ENCODE results near the gene BDP1. TPM values are rescaled to one million over a fixed set of nuclear protein-coding genes. Genes with fewer than 3 reads are reported as not detected.

BDP1 gene
- total and polyA plus RNA-seq, 2 donors from 2014 or later = 5.1 to 27.6 TPM

DNA sequence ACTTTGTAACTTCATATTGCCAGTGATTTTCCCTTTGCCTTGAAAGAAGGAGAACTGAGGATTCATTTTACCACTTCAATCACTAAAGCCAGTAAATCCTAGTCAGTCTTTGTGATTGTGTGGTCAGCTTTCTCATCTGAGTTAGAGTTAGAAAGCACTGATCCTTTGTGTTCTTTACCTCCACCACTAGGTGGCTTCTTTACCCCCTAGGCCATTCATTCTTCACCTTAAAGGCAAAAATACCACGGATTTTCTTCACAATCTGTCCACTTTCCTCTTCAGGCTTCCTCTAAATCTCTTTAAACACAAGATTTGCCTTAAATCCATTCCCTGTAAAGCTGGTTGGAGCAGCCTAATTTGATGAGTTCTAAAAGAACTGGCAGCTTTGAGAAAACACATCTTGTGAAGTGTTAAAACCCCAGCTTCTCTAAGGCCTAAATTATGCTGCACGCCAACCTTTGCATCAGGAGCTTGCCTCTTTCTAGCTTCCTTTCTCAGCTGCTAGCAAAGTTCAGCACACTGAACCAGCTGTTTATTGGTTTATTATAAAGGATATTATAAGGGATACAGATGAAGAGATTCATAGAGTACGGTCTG lies 20.4 kb downstream of the BDP1 start:
- peaks cover 0 to 15% (median 5%) of the 10 kb centered on the region in 3 donors for H3K36me3 ChIP-seq (ENCODE audit: control insufficient read depth in 2 of 3, insufficient read depth in 3 of 3, low read length in 3 of 3)
- FAIRE-seq = no peak

GRCh38 chr5:71481441-71481840 lies 26.0 kb downstream of the BDP1 start:
- peaks cover 2 to 13% (median 8%) of the 10 kb centered on the region in 3 donors for H3K36me3 ChIP-seq (ENCODE audit: control insufficient read depth in 2 of 3, insufficient read depth in 3 of 3, low read length in 3 of 3)
- H3K27ac ChIP-seq (ENCODE audit: low read depth in 2 of 2, low read length in 2 of 2) = no peak overlapping the region
- FAIRE-seq (no peak), DNase-seq (no peak)
- H3K27me3 ChIP-seq (ENCODE audit: control insufficient read depth, insufficient read depth, low read length) = no peaks in the 10 kb centered on the region
- intact Hi-C loops (cut with DNase I) = no loop called here
- H3K4me3 ChIP-seq (ENCODE audit: low read length in 3 of 3) = no peak overlapping the region
- TF ChIP-seq, protein P1, sequence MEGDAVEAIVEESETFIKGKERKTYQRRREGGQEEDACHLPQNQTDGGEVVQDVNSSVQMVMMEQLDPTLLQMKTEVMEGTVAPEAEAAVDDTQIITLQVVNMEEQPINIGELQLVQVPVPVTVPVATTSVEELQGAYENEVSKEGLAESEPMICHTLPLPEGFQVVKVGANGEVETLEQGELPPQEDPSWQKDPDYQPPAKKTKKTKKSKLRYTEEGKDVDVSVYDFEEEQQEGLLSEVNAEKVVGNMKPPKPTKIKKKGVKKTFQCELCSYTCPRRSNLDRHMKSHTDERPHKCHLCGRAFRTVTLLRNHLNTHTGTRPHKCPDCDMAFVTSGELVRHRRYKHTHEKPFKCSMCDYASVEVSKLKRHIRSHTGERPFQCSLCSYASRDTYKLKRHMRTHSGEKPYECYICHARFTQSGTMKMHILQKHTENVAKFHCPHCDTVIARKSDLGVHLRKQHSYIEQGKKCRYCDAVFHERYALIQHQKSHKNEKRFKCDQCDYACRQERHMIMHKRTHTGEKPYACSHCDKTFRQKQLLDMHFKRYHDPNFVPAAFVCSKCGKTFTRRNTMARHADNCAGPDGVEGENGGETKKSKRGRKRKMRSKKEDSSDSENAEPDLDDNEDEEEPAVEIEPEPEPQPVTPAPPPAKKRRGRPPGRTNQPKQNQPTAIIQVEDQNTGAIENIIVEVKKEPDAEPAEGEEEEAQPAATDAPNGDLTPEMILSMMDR (IDR thresholded peaks at IDR 0.05; ENCODE audit: borderline replicate concordance, extremely low read depth, insufficient read depth) = no peak
- H3K4me1 ChIP-seq (ENCODE audit: control insufficient read depth in 2 of 3, insufficient read depth in 2 of 3, low read depth in 1 of 3, low read length in 3 of 3) = peaks cover 0 to 6% (median 2%) of the 10 kb centered on the region in 3 donors
- no peak overlapping the region for H3K9ac ChIP-seq (ENCODE audit: low read length in 3 of 3)
- H3K9me3 ChIP-seq (ENCODE audit: control insufficient read depth in 2 of 3, insufficient read depth in 1 of 3, low read length in 3 of 3) = no peaks in the 10 kb centered on the region

More for the DNA sequence above, 20.4 kb downstream of the BDP1 start:
- peak in 2 of 5 donors; percentile 7 to 8 for DNase-seq
- H3K9me3 ChIP-seq (ENCODE audit: control insufficient read depth in 2 of 3, insufficient read depth in 1 of 3, low read length in 3 of 3) = no peaks in the 10 kb centered on the region
- H3K4me1 ChIP-seq (ENCODE audit: control insufficient read depth in 2 of 3, insufficient read depth in 2 of 3, low read depth in 1 of 3, low read length in 3 of 3) = no peaks in the 10 kb centered on the region
- H3K27me3 ChIP-seq (ENCODE audit: control insufficient read depth, insufficient read depth, low read length) = no peaks in the 10 kb centered on the region
- intact Hi-C loops (cut with DNase I) = no loop called here
- H3K9ac ChIP-seq (ENCODE audit: low read length in 3 of 3) = no peak overlapping the region
- TF ChIP-seq, protein P1 (IDR thresholded peaks at IDR 0.05; ENCODE audit: borderline replicate concordance, extremely low read depth, insufficient read depth) = peak; percentile 30
- H3K4me3 ChIP-seq (ENCODE audit: low read length in 3 of 3) = no peak overlapping the region
- no peak overlapping the region for H3K27ac ChIP-seq (ENCODE audit: low read depth in 2 of 2, low read length in 2 of 2)

DNA sequence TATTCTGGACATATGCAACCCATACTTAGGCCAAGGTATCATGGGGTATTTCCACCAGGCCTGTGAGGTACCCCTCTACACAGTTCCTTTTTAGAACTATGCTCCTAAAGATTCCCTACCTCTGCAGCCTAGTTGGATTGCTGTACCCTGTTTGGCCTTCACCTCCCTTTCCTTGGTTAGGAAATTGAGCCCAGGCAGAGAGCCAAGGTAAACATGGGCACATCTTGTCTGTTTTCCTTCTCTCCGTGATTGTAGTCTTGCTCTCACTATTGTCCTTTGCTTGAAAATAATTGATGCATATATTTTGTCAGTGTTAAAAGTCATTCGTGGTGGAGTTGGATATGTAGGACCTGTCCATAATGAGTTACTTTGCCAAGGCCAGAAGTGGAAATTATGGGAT lies 26.7 kb downstream of the BDP1 start:
- TF ChIP-seq, protein P1 (IDR thresholded peaks at IDR 0.05; ENCODE audit: borderline replicate concordance, extremely low read depth, insufficient read depth) = no peak
- Histone ChIP-seq H3K9me3 (ENCODE audit: control insufficient read depth in 2 of 3, insufficient read depth in 1 of 3, low read length in 3 of 3) (no peaks in the 10 kb centered on the region), H3K9ac (ENCODE audit: low read length in 3 of 3) (no peak overlapping the region), H3K27ac (ENCODE audit: low read depth in 2 of 2, low read length in 2 of 2) (no peak overlapping the region), H3K4me1 (ENCODE audit: control insufficient read depth in 2 of 3, insufficient read depth in 2 of 3, low read depth in 1 of 3, low read length in 3 of 3) (peaks cover 0 to 6% (median 2%) of the 10 kb centered on the region in 3 donors), H3K4me3 (ENCODE audit: low read length in 3 of 3) (no peak overlapping the region), H3K27me3 (ENCODE audit: control insufficient read depth, insufficient read depth, low read length) (no peaks in the 10 kb centered on the region), H3K36me3 (ENCODE audit: control insufficient read depth in 2 of 3, insufficient read depth in 3 of 3, low read length in 3 of 3) (peaks cover 2 to 13% (median 7%) of the 10 kb centered on the region in 3 donors)
- intact Hi-C loops (cut with DNase I) = no loop called here
- peak in 1 of 5 donors; percentile 18 for DNase-seq
- no peak for FAIRE-seq
